Measurements from ENCODE around the gene ZNF646.

Gene ZNF646

GRCh38 chr16:31114468-31114867 is 40.2 kb downstream of the ZNF646 start:
- Histone ChIP-seq H3K4me3 (ENCODE audit: low read depth, low read length) (no peak overlapping the region), H3K36me3 (peaks cover 50% of the 10 kb centered on the region), H3K27ac (no peak overlapping the region), H3K9me3 (ENCODE audit: severe bottlenecking) (no peaks in the 10 kb centered on the region), H3K27me3 (ENCODE audit: insufficient read depth, low read depth, severe bottlenecking) (no peaks in the 10 kb centered on the region)
- TF ChIP-seq, protein P1, sequence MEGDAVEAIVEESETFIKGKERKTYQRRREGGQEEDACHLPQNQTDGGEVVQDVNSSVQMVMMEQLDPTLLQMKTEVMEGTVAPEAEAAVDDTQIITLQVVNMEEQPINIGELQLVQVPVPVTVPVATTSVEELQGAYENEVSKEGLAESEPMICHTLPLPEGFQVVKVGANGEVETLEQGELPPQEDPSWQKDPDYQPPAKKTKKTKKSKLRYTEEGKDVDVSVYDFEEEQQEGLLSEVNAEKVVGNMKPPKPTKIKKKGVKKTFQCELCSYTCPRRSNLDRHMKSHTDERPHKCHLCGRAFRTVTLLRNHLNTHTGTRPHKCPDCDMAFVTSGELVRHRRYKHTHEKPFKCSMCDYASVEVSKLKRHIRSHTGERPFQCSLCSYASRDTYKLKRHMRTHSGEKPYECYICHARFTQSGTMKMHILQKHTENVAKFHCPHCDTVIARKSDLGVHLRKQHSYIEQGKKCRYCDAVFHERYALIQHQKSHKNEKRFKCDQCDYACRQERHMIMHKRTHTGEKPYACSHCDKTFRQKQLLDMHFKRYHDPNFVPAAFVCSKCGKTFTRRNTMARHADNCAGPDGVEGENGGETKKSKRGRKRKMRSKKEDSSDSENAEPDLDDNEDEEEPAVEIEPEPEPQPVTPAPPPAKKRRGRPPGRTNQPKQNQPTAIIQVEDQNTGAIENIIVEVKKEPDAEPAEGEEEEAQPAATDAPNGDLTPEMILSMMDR (IDR thresholded peaks at IDR 0.05; ENCODE audit: low read depth, low read length): no peak
- DNase-seq: no peak

DNA sequence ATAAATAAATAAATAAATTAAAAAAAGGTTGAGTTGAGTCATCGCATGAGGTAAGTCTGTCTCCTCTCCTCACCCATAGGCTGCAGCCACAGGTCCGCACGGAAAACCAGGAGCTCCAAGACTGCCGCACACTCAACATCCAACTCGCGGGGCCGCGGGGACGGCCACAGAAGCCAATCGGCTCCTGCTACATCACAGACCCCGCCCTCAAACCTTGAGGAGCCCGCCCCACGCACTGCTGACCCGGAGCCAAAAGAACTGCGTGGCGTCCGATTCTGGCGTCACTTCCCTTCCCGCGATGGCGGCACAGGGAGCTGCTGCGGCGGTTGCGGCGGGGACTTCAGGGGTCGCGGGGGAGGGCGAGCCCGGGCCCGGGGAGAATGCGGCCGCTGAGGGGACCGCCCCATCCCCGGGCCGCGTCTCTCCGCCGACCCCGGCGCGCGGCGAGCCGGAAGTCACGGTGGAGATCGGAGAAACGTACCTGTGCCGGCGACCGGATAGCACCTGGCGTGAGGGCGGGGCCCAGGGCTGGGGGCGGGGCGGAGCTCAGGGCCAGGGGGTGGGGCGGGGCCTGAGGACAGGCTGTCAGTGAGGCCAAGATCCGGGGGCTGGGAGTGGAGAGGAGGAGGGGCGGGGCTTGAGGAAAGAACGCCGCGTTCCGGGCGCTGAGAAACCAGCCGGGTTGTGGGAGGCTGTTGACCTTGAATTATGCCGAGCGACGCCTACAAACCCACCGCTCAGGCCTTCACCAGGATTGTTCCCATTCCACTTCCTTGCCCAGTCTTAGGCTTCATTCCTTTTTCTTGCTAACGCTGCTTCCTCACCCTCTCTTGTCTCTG is 43.4 kb downstream of the ZNF646 start, which contains the start of gene KAT8:
Gene KAT8 (plus strand): TSS at position 281 of the 839 bp plus-strand sequence. CDS start 18 bp downstream, at position 299.
- peaks cover 49% of the 10 kb centered on the region for H3K36me3 ChIP-seq
- peak within 1 kb of the TSS; percentile 91 for H3K27ac ChIP-seq
- peak within 1 kb of the TSS; percentile 57 for H3K4me3 ChIP-seq (ENCODE audit: low read depth, low read length)
- DNase-seq: peak; percentile 98
- H3K9me3 ChIP-seq (ENCODE audit: severe bottlenecking): no peaks in the 10 kb centered on the region
- no peaks in the 10 kb centered on the region for H3K27me3 ChIP-seq (ENCODE audit: insufficient read depth, low read depth, severe bottlenecking)
- TF ChIP-seq, protein P1 (IDR thresholded peaks at IDR 0.05; ENCODE audit: low read depth, low read length): no peak

- Histone ChIP-seq H3K36me3 (peaks cover 49% of the 10 kb centered on the region), H3K27me3 (ENCODE audit: insufficient read depth, low read depth, severe bottlenecking) (no peaks in the 10 kb centered on the region), H3K9me3 (ENCODE audit: severe bottlenecking) (no peaks in the 10 kb centered on the region), H3K27ac (peak overlapping the region; percentile 74), H3K4me3 (ENCODE audit: low read depth, low read length) (peak overlapping the region; percentile 57)
- DNase-seq: no peak
- TF ChIP-seq, protein P1 (IDR thresholded peaks at IDR 0.05; ENCODE audit: low read depth, low read length): no peak
Observed at GRCh38 chr16:31118223-31119155, 44.3 kb downstream of the ZNF646 start.

- Histone ChIP-seq H3K9me3 (ENCODE audit: severe bottlenecking) (no peaks in the 10 kb centered on the region), H3K27me3 (ENCODE audit: insufficient read depth, low read depth, severe bottlenecking) (no peaks in the 10 kb centered on the region), H3K4me3 (ENCODE audit: low read depth, low read length) (no peak overlapping the region), H3K36me3 (peaks cover 59% of the 10 kb centered on the region), H3K27ac (no peak overlapping the region)
- no peak for DNase-seq
- TF ChIP-seq, protein P1 (IDR thresholded peaks at IDR 0.05; ENCODE audit: low read depth, low read length): no peak
Observed at GRCh38 chr16:31120129-31120528, 45.9 kb downstream of the ZNF646 start.

DNA sequence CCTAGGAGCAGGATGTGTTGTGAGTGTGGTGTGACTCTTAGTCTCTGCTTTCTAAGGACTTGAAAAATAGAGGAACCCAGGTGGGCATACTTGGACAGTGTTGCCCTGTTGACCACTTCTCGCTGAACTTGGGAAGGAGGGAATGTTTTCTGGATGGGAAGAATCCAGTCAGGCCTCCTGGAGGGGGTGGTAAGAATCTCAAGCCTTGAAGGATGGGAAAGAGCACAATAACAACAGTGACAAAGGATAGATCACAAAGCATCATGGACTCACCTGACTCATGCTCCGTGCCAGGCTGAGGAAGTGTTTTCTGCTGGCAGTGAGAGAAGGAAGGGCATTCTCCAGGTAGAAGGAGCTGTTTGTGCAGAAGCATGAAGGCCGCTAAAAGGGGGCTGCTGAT is 51.6 kb downstream of the ZNF646 start:
- Histone ChIP-seq H3K27me3 (ENCODE audit: insufficient read depth, low read depth, severe bottlenecking) (no peaks in the 10 kb centered on the region), H3K36me3 (peaks cover 63% of the 10 kb centered on the region), H3K27ac (no peak overlapping the region), H3K9me3 (ENCODE audit: severe bottlenecking) (no peaks in the 10 kb centered on the region), H3K4me3 (ENCODE audit: low read depth, low read length) (no peak overlapping the region)
- DNase-seq: no peak
- TF ChIP-seq, protein P1 (IDR thresholded peaks at IDR 0.05; ENCODE audit: low read depth, low read length): no peak
